ENCODE data around the gene CDHR3. TPM values are rescaled to one million over a fixed set of nuclear protein-coding genes. Genes with fewer than 3 reads are reported as not detected.

The CDHR3 gene
- total RNA-seq = 34.1 and 45.3 TPM in 2 replicates

GRCh38 chr7:105963038-105963667 is at the start of gene CDHR3:
TSS of gene CDHR3 (plus strand) at chr7:105963264. CDS start at chr7:105963319, 55 bp downstream.

Other genes with a start within 250 kb of the CDHR3 start
- 13.0 and 13.4 TPM in 2 replicates for gene ATXN7L1, start 86.7 kb upstream of the CDHR3 start, total RNA-seq
- 34.7 and 39.8 TPM in 2 replicates for gene SYPL1, start 149.0 kb downstream of the CDHR3 start, total RNA-seq

All from hair follicle dermal papilla cell (primary cell).